ENCODE data around the gene ABCC2.

ABCC2 gene

GRCh38 chr10:99807786-99808185 is 25.3 kb downstream of the ABCC2 start:
- no peak overlapping the region for H3K27ac ChIP-seq
- TF ChIP-seq CTCF (IDR thresholded peaks at IDR 0.05) (no peak), ZFX (IDR thresholded peaks at IDR 0.05; ENCODE audit: borderline replicate concordance) (no peak)

DNA sequence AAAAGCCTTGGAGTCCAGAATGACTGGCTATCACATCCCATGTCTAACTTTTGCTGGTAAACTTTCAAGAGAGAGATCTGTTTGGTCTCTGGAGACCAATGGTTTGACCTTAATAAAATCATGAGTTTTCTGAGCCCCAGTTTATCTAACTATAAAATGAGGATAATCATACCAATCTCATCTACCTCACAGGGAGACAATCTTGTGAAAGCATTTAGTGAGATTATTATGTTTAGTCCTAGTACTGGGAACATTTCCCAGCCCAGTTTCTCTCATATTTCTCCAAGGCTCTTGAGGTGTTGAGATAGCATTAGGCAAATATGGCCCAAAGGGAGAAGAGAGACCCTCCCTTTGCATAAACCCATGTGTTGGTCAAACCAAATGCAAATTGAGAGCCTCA is 25.8 kb downstream of the ABCC2 start:
- TF ChIP-seq ZFX (IDR thresholded peaks at IDR 0.05; ENCODE audit: borderline replicate concordance) = no peak
- TF ChIP-seq CTCF (IDR thresholded peaks at IDR 0.05) = no peak
- no peak overlapping the region for H3K27ac ChIP-seq

DNA sequence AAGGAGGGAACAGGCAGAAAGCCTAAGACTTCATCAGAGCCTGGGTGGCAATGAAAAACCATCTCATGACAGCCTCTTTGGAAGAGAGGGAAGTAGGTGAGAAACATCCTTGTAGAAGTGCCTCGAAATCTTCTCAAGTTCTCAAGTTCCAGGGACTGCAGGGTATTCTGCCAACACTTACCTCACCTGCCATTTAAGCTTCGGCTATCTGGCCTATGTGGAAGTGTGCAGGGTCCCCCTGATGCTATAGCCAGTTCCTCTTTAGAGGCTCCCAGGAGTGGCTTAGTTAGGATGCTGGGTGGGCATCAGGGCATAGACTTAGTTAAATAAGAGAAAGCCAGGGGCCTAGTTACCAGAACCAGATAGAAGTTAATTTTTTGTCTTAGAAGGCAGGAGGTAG is 27.0 kb downstream of the ABCC2 start:
- H3K27ac ChIP-seq = no peak overlapping the region
- TF ChIP-seq CTCF (IDR thresholded peaks at IDR 0.05) = no peak
- TF ChIP-seq ZFX (IDR thresholded peaks at IDR 0.05; ENCODE audit: borderline replicate concordance) = no peak

- no peak for TF ChIP-seq ZFX (IDR thresholded peaks at IDR 0.05; ENCODE audit: borderline replicate concordance)
- TF ChIP-seq CTCF (IDR thresholded peaks at IDR 0.05) = no peak
- no peak overlapping the region for H3K27ac ChIP-seq
These were observed 27.6 kb downstream of the ABCC2 start for GRCh38 chr10:99809931-99810615.

GRCh38 chr10:99812177-99812576 is 29.7 kb downstream of the ABCC2 start:
- no peak for TF ChIP-seq ZFX (IDR thresholded peaks at IDR 0.05; ENCODE audit: borderline replicate concordance)
- TF ChIP-seq CTCF (IDR thresholded peaks at IDR 0.05) = no peak
- peak overlapping the region; percentile 37 for H3K27ac ChIP-seq

DNA sequence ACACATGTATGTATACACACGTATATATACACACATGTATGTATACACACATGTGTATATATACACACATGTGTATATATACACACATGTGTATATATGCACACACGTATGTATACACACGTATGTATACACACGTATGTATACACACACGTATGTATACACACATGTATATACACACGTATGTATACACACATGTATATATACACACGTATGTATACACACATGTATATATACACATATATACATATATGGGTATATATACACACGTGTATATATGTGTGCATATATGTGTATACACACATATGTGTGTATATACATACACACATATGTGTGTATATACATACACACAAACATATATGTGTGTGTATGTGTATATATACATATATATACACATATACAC is 31.7 kb downstream of the ABCC2 start:
- H3K27ac ChIP-seq = no peak overlapping the region
- no peak for TF ChIP-seq CTCF (IDR thresholded peaks at IDR 0.05)
- TF ChIP-seq ZFX (IDR thresholded peaks at IDR 0.05; ENCODE audit: borderline replicate concordance) = no peak

DNA sequence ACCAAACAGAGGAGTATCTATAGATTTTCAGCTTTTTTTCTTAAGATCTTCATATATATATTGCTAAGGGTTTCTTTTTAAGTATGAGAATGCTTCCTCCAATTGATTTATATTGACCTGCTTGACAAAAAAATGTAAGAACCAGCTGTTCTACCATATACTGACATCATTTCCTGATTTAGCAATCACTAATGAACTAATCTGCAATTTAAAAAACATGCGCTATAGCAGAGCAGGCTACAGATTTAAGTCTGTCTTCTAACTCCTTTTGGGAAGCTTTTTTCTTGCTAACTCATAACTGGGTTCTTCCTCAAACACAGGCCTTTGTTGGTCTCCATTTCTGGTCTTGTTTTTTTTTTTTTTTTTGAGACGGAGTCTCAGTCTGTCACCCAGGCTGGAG is 33.2 kb downstream of the ABCC2 start:
- H3K27ac ChIP-seq = no peak overlapping the region
- TF ChIP-seq CTCF (IDR thresholded peaks at IDR 0.05) (no peak), ZFX (IDR thresholded peaks at IDR 0.05; ENCODE audit: borderline replicate concordance) (no peak)

Data from 22Rv1 (cell line).